HG02798 (cell line): Measurements from ENCODE around the gene STK10.

Experiments used
- ATAC-seq: cut with Tn5 transposase; IDR thresholded peaks from one replicate; pipeline ENCODE4 v1.9.1; 2021; ENCODE audit warnings: mild to moderate bottlenecking; ENCODE audit not compliant: unreplicated experiment, poor library complexity

Gene STK10

DNA sequence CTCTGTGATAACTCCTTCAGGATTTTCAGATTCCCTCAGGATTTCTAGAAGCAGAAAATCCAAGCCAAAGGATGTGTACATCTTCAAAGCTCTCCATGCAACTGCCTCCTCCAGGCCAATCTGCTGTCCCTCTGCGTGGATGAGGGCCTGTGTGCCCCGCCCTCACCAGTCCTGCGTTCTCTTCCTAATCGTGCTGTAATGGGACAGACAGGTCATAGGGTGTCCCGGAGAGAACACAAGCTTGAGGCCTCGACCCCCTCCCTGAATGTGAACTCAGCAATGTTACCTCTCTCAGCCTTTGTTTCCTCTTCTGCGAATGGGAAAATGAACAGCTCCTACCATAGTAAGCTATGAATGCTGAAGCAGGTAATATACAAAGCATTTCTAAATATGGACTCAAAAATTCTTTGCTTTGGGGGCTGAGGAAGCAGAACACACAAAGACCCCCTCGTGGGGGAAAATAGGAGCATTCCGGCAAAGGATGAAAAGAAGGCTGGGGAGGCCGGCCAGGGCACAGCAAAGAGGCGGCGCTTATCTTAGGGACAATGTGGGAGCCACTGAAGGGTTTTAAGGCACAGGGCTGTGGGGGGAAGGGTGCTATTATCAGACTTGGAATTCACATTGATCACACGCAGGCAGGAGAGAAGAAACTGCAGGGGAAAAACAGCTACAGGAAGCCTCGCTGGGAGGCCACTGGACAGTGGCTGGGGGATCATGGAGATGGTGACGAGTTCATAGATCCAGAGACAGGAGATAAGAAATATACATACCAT lies 124.4 kb downstream of the STK10 start:
- ATAC-seq = no peak

DNA sequence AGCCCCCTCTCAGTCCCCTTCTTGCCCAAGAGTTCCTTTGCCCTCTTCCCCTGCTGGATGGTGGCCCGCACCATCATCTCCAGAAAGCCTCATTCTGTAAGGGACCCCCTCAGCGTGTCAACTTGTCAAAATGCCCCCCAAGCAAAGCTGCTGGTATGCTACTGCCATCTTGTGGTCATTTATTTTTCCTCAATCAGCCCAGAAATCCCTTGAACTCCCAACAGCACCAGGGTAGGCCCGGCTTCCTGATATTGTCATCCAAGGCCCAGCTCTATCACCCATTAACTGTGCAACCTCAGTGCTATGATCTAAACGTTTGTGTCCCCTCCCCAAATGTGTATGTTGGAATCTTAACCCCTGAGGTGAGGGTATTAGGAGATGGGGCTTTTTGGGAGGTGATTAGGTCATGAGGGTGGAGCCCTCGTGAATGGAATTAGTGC lies 128.3 kb downstream of the STK10 start:
- no peak for ATAC-seq

DNA sequence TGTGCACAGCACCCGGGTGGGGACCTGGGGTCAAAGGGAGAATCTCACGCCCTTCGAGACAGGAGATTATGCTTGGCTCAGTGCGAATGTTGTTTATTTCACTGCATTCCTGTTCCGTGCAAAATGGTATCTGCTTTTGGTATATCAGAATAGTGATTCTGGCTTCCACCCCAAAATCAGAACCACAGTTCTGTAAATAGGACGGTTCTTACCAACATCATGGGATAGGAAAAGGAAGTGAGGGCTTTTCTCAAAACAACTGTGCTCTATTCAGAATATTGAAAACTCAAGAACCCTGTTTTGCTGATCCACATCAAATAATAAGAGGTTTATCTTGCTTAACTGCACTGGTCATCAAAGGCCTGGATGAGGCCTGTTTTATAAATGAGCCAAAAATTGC lies 129.9 kb downstream of the STK10 start:
- no peak for ATAC-seq

DNA sequence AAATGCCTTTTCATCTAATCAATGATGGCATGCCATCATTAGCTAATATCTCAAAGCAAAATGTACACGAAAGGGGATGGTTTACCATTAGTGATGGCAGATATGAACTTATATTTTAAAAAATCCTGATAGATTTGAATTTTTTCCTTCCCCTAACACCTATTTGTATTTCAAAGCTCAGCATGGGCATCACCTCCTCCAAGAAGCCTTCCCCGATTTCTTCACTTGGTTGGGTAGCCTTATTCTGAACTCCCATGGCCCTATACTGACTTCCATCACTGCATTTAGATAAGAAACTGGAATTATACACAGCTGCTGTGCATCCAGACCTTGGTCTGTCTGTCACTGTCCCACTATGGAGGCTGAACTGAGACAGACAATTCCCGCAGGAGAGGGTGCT lies 132.0 kb downstream of the STK10 start:
- ATAC-seq = no peak

DNA sequence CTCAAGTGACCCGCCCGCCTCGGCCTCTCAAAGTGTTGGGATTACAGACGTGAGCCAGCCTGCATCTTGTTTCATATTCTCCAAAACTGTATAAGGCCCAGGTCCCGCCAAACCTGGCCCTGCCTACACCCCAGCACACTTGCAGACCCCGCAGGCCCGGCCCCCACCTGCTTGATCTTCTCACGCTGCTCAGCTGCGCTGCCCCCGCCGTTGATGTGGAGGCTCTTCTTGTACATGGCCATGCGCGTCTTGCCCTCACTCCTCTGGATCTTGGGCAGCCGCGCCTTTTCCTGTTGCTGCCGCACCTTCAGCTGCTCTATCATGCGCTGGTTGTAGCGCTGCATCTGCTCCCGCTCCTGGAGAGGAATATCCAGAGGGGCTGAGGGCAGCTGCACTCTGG lies 132.6 kb downstream of the STK10 start:
- ATAC-seq = no peak

DNA sequence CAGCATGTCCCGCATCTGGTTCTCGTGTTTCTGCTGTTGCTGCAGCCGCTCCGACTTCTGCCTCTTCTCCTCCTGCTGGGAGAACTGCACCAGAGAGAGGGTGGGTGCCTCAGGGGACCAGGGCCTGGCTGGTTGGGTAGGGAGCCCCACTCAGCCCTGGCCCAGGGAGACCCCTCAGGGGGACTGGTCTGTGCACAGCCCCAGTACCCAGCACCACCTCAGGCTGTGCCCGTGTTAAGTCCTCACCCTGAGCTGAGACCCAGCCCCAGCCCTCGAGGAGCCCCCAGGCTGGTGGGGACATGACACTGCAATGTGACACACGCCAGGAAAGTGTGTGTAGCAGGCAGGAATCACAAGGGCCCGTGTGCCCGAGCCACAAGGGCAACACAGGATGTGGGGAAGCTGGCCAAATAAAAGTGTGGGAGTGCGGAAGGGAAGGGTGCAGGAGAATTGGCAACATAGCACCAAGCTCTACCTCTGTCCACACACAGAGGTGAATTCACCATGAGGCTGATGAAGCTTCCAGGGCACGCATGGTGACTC lies 133.3 kb downstream of the STK10 start:
- no peak for ATAC-seq

DNA sequence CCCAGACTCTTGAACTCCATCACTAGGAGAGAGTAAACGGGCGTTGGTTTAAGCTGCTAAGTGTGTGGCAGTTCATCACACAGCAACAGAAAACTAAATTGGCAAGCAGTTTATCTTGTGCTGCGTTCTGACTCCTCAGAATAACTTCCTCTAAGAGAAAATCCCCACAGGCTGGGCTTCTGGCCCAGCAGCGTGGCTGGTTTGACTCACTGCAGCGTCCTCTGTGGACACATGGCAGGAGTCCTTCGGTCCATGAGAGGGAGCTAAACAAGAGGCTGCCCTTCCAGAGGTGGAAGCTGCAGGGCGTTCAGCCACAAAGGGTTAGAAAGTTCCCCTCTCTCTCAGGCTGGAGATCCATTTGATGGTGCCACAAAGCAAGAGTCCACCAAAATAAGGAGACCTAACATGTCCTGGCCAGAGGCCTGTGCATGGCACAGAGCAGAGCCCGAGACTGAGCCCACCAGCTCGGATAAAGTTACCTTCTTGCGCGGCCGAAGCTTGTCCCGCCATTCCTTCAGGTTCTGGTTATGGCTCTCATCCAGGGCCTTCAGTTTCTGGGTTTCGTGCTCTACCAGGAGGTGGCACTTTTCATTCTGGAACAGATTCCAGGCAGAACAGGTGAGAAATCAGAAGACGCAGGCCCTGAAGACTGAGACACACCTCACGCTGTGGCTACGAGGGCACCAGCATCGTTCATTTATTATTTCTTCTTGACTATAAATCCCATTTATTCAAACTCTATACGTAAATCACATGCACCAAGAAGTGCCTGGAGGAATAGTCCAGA lies 135.4 kb downstream of the STK10 start:
- ATAC-seq = no peak

DNA sequence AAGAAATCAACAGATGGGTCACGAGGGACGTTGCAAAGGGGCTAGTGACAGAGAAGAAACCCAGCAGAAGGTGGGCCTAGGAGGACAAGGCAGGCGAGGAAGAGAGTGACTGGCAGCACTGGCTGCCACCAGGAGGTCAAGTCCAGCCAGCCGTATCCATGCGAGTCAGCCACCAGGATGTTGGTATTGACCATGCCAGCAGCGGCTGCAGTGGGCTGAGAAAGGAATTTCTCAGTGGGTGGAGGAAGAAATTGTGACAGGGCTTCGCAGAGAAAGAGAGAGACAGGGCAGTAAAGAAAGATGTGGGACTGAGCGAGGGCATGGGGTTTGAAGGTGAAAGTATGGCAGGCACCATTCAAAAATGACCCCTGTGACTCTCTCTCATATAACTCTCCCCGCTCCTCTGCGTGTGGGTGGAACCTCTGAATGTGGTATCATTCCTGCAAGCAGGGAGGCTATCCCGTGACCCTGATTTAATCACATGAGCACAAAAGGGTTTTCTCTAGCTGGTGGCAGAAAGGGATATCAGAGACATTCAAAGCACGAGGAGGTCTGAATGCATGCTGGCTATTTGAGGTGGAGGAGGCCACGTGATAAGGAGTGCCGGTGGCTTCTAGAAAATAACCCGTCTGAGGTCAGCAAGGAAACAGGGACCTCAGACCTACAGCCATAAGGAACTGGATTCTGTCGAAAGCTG lies 136.2 kb downstream of the STK10 start:
- ATAC-seq = no peak

DNA sequence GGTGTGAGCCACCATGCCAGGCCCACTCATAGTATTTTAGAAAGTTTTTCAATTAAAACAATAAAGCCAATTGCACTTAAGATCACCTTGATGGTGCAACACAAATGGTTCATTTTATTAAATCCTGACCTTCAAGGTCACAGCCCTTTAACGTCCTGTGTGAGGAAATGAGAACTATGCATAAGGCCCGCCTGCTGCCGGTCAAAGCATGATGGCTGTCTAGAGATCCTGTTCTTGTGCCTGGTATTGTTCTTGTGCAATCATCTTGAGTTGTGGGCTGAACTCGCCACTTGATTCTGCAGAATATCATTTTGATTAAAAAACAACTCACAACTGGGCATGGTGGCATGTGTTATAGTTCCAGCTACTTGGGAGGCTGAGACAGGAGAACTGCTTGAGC lies 137.9 kb downstream of the STK10 start:
- no peak for ATAC-seq

DNA sequence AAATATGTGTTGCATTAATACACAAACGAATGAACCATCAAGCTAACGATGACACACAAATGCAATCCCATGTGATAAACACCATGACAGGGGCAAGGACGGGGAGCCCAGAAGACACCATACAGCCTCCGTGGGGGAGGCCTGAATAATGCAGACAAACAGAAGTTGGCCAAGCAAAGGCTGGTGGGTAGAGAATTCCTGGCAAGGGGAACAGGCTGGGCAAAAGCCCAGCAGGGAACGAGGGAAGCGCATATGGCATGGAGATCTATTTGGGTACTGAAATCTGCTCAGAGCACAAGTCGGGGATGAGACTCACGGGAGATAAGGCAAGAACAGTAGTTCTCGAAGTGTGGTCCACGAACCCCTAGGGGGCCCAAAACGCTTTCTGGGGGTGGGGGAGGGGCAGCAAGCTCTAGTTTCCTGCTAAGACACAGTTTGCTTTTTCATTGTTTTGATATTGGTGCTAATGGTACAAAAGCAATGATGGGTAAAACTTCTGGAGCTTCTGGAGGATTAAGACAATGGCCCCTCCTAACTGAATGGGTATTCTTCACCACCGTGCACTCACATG lies 138.7 kb downstream of the STK10 start:
- no peak for ATAC-seq

DNA sequence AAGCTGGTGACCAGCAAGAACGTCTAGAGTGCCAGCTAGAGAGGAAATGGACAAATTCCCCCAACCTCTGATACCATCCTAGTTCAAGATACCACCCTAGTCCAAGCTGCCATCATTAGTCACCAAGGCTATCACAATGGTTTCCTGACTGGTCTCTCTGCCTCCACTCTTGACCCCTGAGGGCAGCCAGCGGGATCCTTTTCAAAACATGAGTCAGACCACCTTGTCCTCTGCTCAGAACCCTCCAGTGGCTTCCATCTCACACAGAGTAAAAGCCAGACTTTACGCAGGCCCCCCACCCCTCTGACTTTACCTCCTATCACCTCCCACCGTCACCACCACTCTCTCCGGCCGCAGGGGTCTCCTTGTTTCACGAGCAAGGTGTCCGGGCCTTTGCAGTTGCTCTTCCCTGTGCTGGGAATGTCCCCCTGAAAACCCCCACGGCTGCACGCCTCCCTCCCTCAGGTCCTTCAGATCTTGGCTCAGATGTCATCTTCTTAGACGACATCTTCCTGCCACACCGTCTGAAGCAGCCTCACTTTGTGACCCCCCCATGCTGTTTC lies 139.4 kb downstream of the STK10 start:
- ATAC-seq = no peak

DNA sequence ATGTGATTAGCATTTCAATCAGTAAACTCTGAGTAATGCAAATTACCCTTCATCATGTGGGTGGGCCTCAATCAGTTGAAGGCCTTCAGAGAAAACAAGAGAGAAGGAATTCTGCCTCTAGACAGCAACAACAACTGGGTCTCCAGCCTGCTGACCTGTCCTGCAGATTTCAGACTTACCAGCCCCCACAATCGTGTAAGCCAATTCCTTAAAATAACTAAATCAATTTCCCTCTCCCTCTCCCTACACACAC lies 139.9 kb downstream of the STK10 start:
- ATAC-seq = no peak

DNA sequence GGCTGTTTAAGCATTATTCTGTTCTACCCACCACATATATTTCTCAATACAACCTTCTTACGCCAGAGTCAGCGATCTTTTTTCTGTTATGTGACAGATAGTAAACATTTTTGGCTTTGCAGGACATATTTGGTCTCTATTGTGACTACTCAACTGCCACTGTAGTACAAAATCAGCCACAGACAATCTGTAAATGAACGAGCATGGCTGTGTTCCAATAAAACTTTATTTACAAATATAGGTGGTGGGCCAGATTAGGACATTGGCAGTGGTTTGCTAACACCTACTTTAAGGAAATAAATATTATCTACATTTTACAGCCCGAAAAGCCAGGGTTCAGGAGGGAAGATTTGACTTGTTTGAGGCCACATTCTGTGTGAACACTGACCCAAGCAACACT lies 141.4 kb downstream of the STK10 start:
- no peak for ATAC-seq

DNA sequence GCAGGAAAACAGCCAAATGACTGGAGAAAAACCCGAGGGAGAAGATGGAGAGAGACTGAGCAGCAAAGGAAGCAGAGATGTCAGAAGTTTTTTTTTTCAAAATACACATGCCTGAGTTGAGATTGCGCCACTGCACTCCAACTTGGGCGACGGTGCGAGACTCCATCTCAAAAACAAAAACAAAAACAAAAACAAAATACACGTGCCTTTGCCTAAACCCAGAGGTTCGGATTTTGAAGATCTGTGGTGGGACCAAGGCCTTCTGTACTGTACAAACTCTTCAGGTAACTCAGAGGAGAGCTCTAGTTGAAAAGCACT lies 142.8 kb downstream of the STK10 start:
- no peak for ATAC-seq

DNA sequence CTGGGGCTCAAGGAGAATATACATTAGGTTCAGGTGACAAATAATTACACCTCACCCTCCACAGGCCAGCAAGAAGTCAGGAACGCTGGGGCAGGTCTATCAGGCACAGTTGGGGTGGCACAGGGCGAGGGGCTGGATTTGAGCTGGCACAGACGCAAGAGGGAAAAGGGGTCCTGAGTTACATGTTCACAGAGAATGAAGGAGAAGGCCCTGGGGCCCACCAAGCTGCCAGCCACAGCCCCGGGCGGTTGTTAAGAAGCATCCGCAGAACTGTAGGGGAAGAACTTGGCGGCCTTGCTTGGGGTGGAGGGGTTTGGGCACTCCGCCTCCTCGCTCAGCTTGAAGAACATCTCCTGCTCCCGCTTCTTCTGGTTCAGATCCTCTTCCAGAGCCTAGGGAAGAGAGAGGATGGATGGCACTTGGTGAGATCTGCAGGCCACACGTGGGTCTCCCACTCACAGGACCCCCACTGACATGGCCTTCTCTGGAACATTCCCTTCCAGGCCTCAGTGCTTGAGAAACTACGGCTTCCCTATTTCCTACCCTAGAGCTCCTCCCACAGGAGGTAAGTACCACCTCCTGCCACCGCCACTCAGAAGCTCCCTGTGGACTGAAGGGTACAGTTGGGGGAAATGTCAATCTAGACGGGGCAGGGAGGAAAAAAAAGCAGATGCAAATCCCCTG lies 143.3 kb downstream of the STK10 start:
- ATAC-seq = no peak

DNA sequence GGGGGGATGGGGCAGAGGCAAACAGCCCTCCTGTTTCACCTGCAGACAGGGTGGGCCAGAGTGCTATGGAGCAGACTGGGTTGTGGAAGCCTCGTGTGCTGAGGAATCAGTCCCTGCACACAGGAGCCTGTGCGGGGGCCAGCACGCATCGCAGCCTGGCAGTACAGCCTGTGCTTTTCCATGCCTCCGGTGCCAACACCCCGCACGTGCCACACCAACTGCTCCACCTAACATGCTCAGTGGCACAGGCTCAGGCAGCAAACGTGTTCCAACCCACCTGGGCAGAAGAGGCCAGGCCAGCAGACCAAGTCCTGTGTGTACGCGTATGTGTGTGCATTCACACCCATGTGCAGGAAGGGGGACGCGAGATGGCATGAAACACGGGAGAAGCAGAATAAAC lies 144.2 kb downstream of the STK10 start:
- no peak for ATAC-seq

DNA sequence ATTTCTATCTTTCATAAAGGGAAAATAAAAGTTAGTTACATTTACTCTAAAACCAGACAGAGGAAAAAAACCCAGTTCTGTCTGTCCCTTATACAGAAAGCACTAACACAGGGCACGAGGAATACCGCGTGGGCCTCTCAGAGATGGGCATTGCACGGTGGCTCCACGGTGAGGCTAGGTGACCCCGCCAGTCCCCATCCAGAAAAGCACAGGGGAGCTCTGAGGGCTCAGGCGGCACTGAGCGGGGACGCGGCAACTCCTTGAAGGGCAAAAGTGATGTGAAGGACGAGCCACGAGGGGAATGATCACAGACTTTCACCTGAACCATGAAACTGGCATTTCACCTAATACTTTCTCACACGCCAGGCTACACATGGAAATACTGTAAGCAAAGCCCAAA lies 145.8 kb downstream of the STK10 start:
- ATAC-seq = no peak

DNA sequence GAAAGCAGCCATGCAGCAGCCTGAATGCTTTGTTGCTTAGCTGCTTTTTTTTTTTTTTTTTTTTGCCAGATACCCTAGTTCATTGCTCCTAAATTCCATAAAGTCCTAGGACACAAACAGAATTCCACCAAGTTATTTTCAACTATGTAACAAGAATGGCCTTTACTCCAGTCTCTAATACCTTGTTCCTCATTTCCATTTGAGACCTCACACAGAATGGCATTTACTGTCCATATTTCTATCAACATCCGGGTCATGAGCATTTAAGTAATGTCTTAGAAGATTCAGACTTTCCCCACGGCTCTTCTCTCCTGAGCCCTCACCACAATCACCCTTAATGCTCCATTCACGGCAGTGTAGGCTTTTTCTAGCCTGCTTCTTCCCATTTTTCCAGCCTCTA lies 149.9 kb downstream of the STK10 start:
- no peak for ATAC-seq

DNA sequence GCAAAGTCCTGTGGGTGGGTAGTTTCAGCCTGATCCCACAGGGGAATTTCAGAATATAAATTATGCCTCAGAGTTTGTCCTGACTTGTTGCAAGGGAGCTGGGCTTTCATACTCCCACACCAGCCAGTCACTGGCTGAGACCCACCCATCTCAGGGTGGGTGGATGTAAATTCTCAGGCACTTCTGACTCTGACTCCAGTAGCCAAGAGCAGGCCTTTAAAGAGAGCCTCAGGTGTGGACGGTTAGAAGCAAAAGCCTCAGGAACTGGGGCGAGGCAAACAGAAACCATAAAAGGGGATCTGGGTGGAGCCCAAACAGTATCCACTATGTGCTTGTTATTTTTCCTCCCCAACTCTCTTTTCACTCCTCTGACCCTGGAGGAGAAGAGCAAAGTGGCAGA lies 153.0 kb downstream of the STK10 start:
- peak; percentile 88 for ATAC-seq

DNA sequence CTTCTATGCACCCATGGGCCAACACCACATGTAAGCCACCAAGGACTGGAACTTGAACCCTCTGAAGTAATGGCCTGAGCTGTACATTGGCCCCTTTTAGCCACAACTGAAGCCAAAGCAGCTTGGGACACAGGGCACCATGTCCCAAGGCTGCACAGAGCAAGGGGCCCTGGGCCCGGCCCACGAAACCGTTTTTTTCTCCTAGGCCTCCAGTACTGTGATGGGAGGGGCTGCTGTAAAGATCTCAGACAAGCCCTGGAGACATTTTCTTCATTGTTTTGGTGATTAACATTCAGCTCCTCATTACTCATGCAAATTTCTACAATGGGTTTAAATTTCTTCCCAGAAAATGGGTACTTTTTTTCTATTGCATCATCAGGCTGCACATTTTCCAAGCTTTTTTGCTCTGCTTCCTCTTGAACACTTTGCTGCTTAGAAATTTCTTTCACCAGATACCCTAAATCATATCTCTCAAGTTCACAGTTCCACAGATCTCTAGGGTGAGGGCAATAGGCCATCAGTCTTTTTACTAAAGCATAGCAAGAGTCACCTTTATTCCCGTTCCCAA lies 156.0 kb downstream of the STK10 start:
- no peak for ATAC-seq
